Lower leg skin (tissue), 4 donors: ENCODE results near the gene ENDOU. TPM values are rescaled to one million over a fixed set of nuclear protein-coding genes. Genes with fewer than 3 reads are reported as not detected.

Experiments
- DNase-seq, 2 donors: peaks; one replicate each; pipeline ENCODE4 v3.0.0-alpha.2; 2019; ENCODE audit warnings: low spot score in 2 of 2
- H3K4me3 ChIP-seq: fragments of 200-600 bp; sonication (generic); 2 replicates; pipeline ENCODE4 v1.5.1; 2017; ENCODE audit warnings: mild to moderate bottlenecking, low read depth; ENCODE audit not compliant: poor library complexity, severe bottlenecking
- CTCF ChIP-seq, 3 donors: fragments of 450-650 bp; IDR thresholded peaks; one replicate each; pipeline ENCODE4 v1.5.1; 2016; ENCODE audit warnings: antibody characterized with exemption in 3 of 3, mild to moderate bottlenecking in 3 of 3, moderate library complexity in 2 of 3
- POLR2A ChIP-seq, 2 donors: fragments of 450-650 bp; IDR thresholded peaks; one replicate each; pipeline ENCODE4 v1.6.1; 2016 to 2017; ENCODE audit warnings: antibody characterized with exemption in 2 of 2, mild to moderate bottlenecking in 1 of 2, moderate library complexity in 1 of 2
- WGBS, 2 donors: methylation state at CpG; one replicate each; pipeline ENCODE4 v1.1.5; 2018; 5-methylcytosine and 5-hydroxymethylcytosine counted together
- intact Hi-C: fragments of 100-400 bp; cut with DNase I; formaldehyde crosslinking; loops from one replicate; pipeline ENCODE4 v1.15.0; 2023; ENCODE audit warnings: low total_unique reads
- total RNA-seq, 4 donors: library from RNA; depleted of rRNA; stranded (reverse); fragments of >200 nt; gene quantifications; one replicate each; pipeline ENCODE4 v1.1.0, GENCODE V29; 2016

The ENDOU gene
- total RNA-seq, 4 donors from 2014 or later = 6.4 to 30.5 (median 17.8) TPM

DNA sequence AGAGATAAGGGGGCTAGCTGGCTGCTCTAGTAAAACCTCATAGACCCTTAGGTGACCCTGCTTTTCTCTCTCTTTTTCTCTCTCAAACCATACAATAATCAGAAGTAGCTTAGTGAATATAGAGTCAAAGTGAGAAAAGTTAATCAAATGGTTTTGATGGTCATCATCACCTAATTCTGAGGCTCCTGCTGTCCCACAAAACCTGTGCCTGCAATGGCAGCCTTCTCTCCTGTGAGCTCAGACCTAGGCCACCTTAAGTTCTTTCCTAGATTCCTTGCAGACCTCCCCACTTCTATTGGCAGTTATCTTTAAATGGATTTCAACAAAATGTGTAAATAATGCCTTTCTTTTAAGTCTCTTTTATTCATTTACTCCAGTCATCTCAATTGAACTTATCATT lies 17.9 kb downstream of the ENDOU start:
- no peak for TF ChIP-seq POLR2A (IDR thresholded peaks at IDR 0.05)
- no peak for TF ChIP-seq CTCF (IDR thresholded peaks at IDR 0.05)
- no peak for DNase-seq
- intact Hi-C loops = no loop called here
- no peak overlapping the region for H3K4me3 ChIP-seq

GRCh38 chr12:47705566-47706425 lies 19.5 kb downstream of the ENDOU start, which contains the start of gene RPAP3:
TSS of gene RPAP3 (minus strand) at chr12:47706030. CDS start at chr12:47702840, 3,190 bp downstream.
- TF ChIP-seq POLR2A (IDR thresholded peaks at IDR 0.05) (peak in 1 of 2 donors; percentile 9), CTCF (IDR thresholded peaks at IDR 0.05) (no peak)
- 0 to 1% methylated on average over 23 to 41 of the region's 66 CpGs for WGBS, 2 donors
- H3K4me3 ChIP-seq = peak within 1 kb of the TSS; percentile 58
- peak; percentile 96 to 100 for DNase-seq
- intact Hi-C loops = no loop called here

- 1% methylated on average over 9 of the region's 9 CpGs for WGBS, 2 donors
- TF ChIP-seq POLR2A (IDR thresholded peaks at IDR 0.05) (no peak), CTCF (IDR thresholded peaks at IDR 0.05) (no peak)
- intact Hi-C loops = no loop called here
- DNase-seq = no peak
- H3K4me3 ChIP-seq = peak overlapping the region; percentile 58
Observed at GRCh38 chr12:47705229-47705565, 20.1 kb downstream of the ENDOU start.

DNA sequence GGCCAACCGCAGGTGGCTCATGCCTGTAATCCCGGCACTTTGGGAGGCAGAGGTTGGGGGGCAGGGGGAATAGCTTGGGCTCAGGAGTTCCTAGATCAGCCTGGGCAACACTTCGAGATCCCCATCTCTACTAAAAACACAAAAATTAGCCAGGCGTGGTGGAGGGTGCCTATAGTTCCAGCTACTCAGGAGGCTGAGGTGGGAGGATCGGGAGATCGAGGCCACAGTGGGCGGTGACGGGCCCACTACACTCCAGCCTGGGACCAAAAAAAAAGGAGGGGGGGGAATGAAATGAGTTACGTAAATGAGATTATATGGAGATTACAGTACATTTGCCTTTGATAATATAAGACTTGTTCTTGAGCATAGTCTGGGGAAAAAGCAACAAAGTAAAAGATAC lies 20.6 kb downstream of the ENDOU start:
- H3K4me3 ChIP-seq = no peak overlapping the region
- DNase-seq = no peak
- WGBS, 2 donors = 88 to 92% methylated on average over 9 of the region's 9 CpGs
- intact Hi-C loops = no loop called here
- TF ChIP-seq POLR2A (IDR thresholded peaks at IDR 0.05) (no peak), CTCF (IDR thresholded peaks at IDR 0.05) (no peak)

- no peak for TF ChIP-seq POLR2A (IDR thresholded peaks at IDR 0.05)
- TF ChIP-seq CTCF (IDR thresholded peaks at IDR 0.05) = no peak
- intact Hi-C loops = no loop called here
- H3K4me3 ChIP-seq = no peak overlapping the region
- 90 to 99% methylated on average over 2 of the region's 2 CpGs for WGBS, 2 donors
- DNase-seq = no peak
Observed at GRCh38 chr12:47700263-47700662, 25.0 kb downstream of the ENDOU start.

GRCh38 chr12:47698631-47699030 lies 26.7 kb downstream of the ENDOU start:
- intact Hi-C loops = no loop called here
- WGBS, 2 donors = 94 to 95% methylated on average over 7 of the region's 7 CpGs

More at GRCh38 chr12:47698631-47699030, 26.7 kb downstream of the ENDOU start:
- no peak overlapping the region for H3K4me3 ChIP-seq
- TF ChIP-seq POLR2A (IDR thresholded peaks at IDR 0.05) (no peak), CTCF (IDR thresholded peaks at IDR 0.05) (no peak)
- no peak for DNase-seq
